ENCODE data around the gene FAXC.

DNA sequence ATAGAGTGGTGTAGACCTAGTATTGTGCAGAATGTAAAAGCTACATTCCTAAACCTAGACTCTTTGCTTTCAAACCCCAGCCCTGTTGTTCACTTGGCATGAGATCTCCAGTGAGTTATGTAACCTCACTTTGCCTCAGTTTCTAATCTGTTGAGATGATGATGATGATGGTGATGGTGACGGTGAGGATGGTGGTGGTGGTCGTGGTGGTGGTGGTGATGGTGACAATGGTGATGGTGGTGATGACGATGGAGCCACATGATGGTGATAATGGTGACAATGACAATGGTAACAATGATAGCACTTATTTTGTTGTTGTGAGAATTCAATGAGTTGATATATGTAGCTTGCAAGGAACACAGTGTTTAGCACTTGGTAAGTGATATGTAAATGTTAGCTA, 80.3 kb downstream of the FAXC start:
- TF ChIP-seq POLR2AphosphoS5 (IDR thresholded peaks at IDR 0.05; ENCODE audit: insufficient read depth in 1 of 2, low read depth in 1 of 2) = no peak
- TF ChIP-seq, protein P1, sequence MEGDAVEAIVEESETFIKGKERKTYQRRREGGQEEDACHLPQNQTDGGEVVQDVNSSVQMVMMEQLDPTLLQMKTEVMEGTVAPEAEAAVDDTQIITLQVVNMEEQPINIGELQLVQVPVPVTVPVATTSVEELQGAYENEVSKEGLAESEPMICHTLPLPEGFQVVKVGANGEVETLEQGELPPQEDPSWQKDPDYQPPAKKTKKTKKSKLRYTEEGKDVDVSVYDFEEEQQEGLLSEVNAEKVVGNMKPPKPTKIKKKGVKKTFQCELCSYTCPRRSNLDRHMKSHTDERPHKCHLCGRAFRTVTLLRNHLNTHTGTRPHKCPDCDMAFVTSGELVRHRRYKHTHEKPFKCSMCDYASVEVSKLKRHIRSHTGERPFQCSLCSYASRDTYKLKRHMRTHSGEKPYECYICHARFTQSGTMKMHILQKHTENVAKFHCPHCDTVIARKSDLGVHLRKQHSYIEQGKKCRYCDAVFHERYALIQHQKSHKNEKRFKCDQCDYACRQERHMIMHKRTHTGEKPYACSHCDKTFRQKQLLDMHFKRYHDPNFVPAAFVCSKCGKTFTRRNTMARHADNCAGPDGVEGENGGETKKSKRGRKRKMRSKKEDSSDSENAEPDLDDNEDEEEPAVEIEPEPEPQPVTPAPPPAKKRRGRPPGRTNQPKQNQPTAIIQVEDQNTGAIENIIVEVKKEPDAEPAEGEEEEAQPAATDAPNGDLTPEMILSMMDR (IDR thresholded peaks at IDR 0.05) = no peak
